Measurements from ENCODE around the gene DESI2.

- TF ChIP-seq TSHZ2 (CRISPR knock-in tag; IDR thresholded peaks at IDR 0.05): no peak
- no peak for TF ChIP-seq ZFP3 (CRISPR knock-in tag; IDR thresholded peaks at IDR 0.05)
- no peak for TF ChIP-seq PPARA (CRISPR knock-in tag; IDR thresholded peaks at IDR 0.05; ENCODE audit: borderline replicate concordance)
- no peak for TF ChIP-seq CREB5 (CRISPR knock-in tag; IDR thresholded peaks at IDR 0.05; ENCODE audit: low read depth)
- no peak for TF ChIP-seq ZNF70 (CRISPR knock-in tag; IDR thresholded peaks at IDR 0.05)
- TF ChIP-seq BACH2 (CRISPR knock-in tag; IDR thresholded peaks at IDR 0.05; ENCODE audit: borderline replicate concordance): no peak
These were observed 104.4 kb downstream of the DESI2 start for GRCh38 chr1:244757091-244757939.

All from SK-N-SH treated with all-trans-retinoic acid at 6 μM for 48 hours (cell line).